B cell (primary cell): ENCODE data around the gene TMEM97. TPM values are rescaled to one million over a fixed set of nuclear protein-coding genes. Genes with fewer than 3 reads are reported as not detected.
"Not testable (repeated sequence)": the region's sequence is repeated elsewhere in the genome, so short reads cannot be mapped to it uniquely, and the experiment has no call there.

Experiments used
- ATAC-seq: fragments of 200-7000 bp; cut with Tn5 transposase; one replicate; pipeline ENCODE4 v1.10.0; 2021; ENCODE audit warnings: low read depth, mild to moderate bottlenecking, moderate number of reproducible peaks, moderate library complexity
- CTCF ChIA-PET: fragments of 350-600 bp; sonication (Branson Sonifier 250); formaldehyde crosslinking; loops from one replicate; lab custom pipeline; 2021; ENCODE audit warnings: antibody characterized with exemption, inconsistent platforms; lab: Charles Lee
- POLR2A ChIA-PET: fragments of 350-600 bp; sonication (Branson Sonifier 250); formaldehyde crosslinking; loops from one replicate; lab custom pipeline; 2021; ENCODE audit warnings: antibody characterized with exemption; lab: Charles Lee
- DNase-seq: peaks from one replicate; pipeline ENCODE4 v3.0.0; 2013
- H2AFZ ChIP-seq: 2 replicates; pipeline ENCODE4 v1.6.1; 2012; ENCODE audit warnings: mild to moderate bottlenecking, low read depth, low read length; ENCODE audit not compliant: insufficient read depth, poor library complexity, severe bottlenecking
- H3K27ac ChIP-seq, 2 donors: 1 replicate in 1 of 2; 2 replicates in 1 of 2; pipeline ENCODE4 v1.5.1; 2012 to 2013; ENCODE audit warnings: low read length in 2 of 2, mild to moderate bottlenecking in 2 of 2, moderate library complexity in 1 of 2
- H3K27me3 ChIP-seq, 4 experiments: fragments of 200-600 bp in 1 of 4; sonication (generic) in 1 of 4; replicated peaks in 1 of 4; 1 replicate in 2 of 4; 2 replicates in 2 of 4; pipeline versions ENCODE4 v1.6.1 to v1.7.0; 2013 to 2016; ENCODE audit warnings: low read length in 3 of 4, mild to moderate bottlenecking in 2 of 4, mixed read lengths in 1 of 4, moderate library complexity in 1 of 4; ENCODE audit not compliant: insufficient read depth in 4 of 4, control insufficient read depth in 3 of 4; ENCODE audit errors: control extremely low read depth in 1 of 4
- H3K36me3 ChIP-seq, 2 experiments: replicated peaks in 1 of 2; 1 replicate in 1 of 2; 2 replicates in 1 of 2; pipeline versions ENCODE4 v1.6.1 to v1.7.1; 2013; ENCODE audit warnings: low read length in 1 of 2; ENCODE audit not compliant: insufficient read depth in 2 of 2, control insufficient read depth in 1 of 2; ENCODE audit errors: control extremely low read depth in 1 of 2, extremely low read depth in 1 of 2
- H3K4me1 ChIP-seq, 2 donors: fragments of 200-600 bp in 1 of 2; sonication (generic) in 1 of 2; 1 replicate in 1 of 2; 2 replicates in 1 of 2; pipeline versions ENCODE4 v1.5.1 to v1.6.1; 2013 to 2017; ENCODE audit warnings: low read length in 2 of 2; ENCODE audit not compliant: control insufficient read depth in 2 of 2, insufficient read depth in 2 of 2
- H3K4me2 ChIP-seq: replicated peaks from 2 replicates; pipeline ENCODE3; 2012; ENCODE audit warnings: mild to moderate bottlenecking, low read depth, low read length; ENCODE audit not compliant: poor library complexity, severe bottlenecking
- H3K4me3 ChIP-seq, 5 experiments: fragments of 200-600 bp in 1 of 5; sonication (generic) in 1 of 5; 1 replicate in 3 of 5; 2 replicates in 2 of 5; pipeline versions ENCODE4 v1.5.1 to v1.7.0; 2011 to 2016; ENCODE audit warnings: low read length in 4 of 5, mild to moderate bottlenecking in 4 of 5, low read depth in 2 of 5, control low read depth in 1 of 5, moderate library complexity in 1 of 5; ENCODE audit not compliant: insufficient read depth in 1 of 5; ENCODE audit errors: control extremely low read depth in 1 of 5, extremely low read depth in 1 of 5
- H3K79me2 ChIP-seq: fragments of 200-600 bp; sonication (generic); one replicate; pipeline ENCODE4 v1.6.0; 2016; ENCODE audit warnings: low read length; ENCODE audit not compliant: control insufficient read depth, insufficient read depth
- H3K9ac ChIP-seq: fragments of 200-600 bp; sonication (generic); 2 replicates; pipeline ENCODE4 v1.6.1; 2017; ENCODE audit warnings: mild to moderate bottlenecking, low read length, moderate library complexity
- H3K9me3 ChIP-seq, 3 donors: one replicate each; pipeline versions ENCODE4 v1.6.1 to v1.7.1; 2013; ENCODE audit warnings: low read length in 2 of 3; ENCODE audit not compliant: control insufficient read depth in 2 of 3, insufficient read depth in 1 of 3; ENCODE audit errors: control extremely low read depth in 1 of 3
- H4K20me1 ChIP-seq: 2 replicates; pipeline ENCODE4 v1.6.0; 2012; ENCODE audit warnings: mild to moderate bottlenecking, low read length; ENCODE audit not compliant: insufficient read depth, control insufficient read depth, poor library complexity, severe bottlenecking
- H3K27ac Mint-ChIP-seq: one replicate; pipeline ENCODE4 v1.8.0; 2021; ENCODE audit warnings: mixed read lengths
- H3K27me3 Mint-ChIP-seq: one replicate; pipeline ENCODE4 v1.8.0; 2021; ENCODE audit warnings: mixed read lengths
- H3K4me1 Mint-ChIP-seq: one replicate; pipeline ENCODE4 v1.8.0; 2021; ENCODE audit warnings: mixed read lengths
- H3K4me3 Mint-ChIP-seq: one replicate; pipeline ENCODE4 v1.8.0; 2021; ENCODE audit warnings: mixed read lengths
- H3K9me3 Mint-ChIP-seq: one replicate; pipeline ENCODE4 v1.8.0; 2022; ENCODE audit warnings: mixed read lengths; ENCODE audit not compliant: insufficient read depth
- CTCF ChIP-seq: fragments of 200-600 bp; IDR thresholded peaks from one replicate; pipeline ENCODE4 v1.8.0; 2022; ENCODE audit warnings: antibody characterized with exemption, mild to moderate bottlenecking
- EZH2 ChIP-seq: IDR thresholded peaks from 2 replicates; pipeline ENCODE4 v1.6.1; 2012; ENCODE audit warnings: borderline replicate concordance, low read depth, mild to moderate bottlenecking, moderate library complexity, low read length; ENCODE audit not compliant: insufficient read depth, poor library complexity, severe bottlenecking
- WGBS: methylation state at CpG from one replicate; pipeline ENCODE4 v1.1.5; 2013; ENCODE audit warnings: missing lambda C conversion rate; ENCODE audit not compliant: insufficient coverage; 5-methylcytosine and 5-hydroxymethylcytosine counted together
- intact Hi-C: fragments of 100-400 bp; cut with micrococcal nuclease; formaldehyde crosslinking; loops from one replicate; pipeline ENCODE4 v1.10.0; 2022
- polyA plus RNA-seq: library from polyadenylated mRNA; depleted of rRNA; stranded (reverse); fragments of >200 nt; gene quantifications from 2 replicates; pipeline ENCODE4 v1.2.3, GENCODE V29; 2012
- total RNA-seq, 2 donors: library from RNA; stranded (reverse); fragments of 120-200 nt in 1 of 2; gene quantifications; 1 replicate in 1 of 2; 2 replicates in 1 of 2; pipeline versions ENCODE4 v1.2.3 to v1.2.4, GENCODE V29; 2013 to 2022

TMEM97 gene
- total and polyA plus RNA-seq, 2 donors (not counting 1 experiment from before 2014, with no cell fraction given): 1.6 to 6.4 TPM

- peaks cover 0 to 4% (median 2%) of the 10 kb centered on the region in 4 experiments for H3K27me3 ChIP-seq
- peaks cover 16 to 19% of the 10 kb centered on the region in 2 donors for H3K4me1 ChIP-seq
- WGBS: 88% methylated on average over 1 of the region's 2 CpGs
- no peak for ATAC-seq
- Mint-ChIP-seq H3K27me3 (peaks cover 5% of the 10 kb centered on the region), H3K27ac (no peak overlapping the region), H3K9me3 (no peaks in the 10 kb centered on the region), H3K4me3 (no peak overlapping the region), H3K4me1 (peaks cover 22% of the 10 kb centered on the region)
- no peaks in the 10 kb centered on the region for H3K36me3 ChIP-seq
- TF ChIP-seq EZH2 (no peak), CTCF (no peak)
- ChIA-PET CTCF (no interaction called here), POLR2A (no interaction called here)
- H3K9ac ChIP-seq: no peak overlapping the region
- intact Hi-C loops: no loop called here
- peaks cover 0 to 4% (median 0%) of the 10 kb centered on the region in 3 donors for H3K9me3 ChIP-seq
- no peak for DNase-seq
- no peaks in the 10 kb centered on the region for H4K20me1 ChIP-seq
- no peak overlapping the region for H3K4me3 ChIP-seq
- no peak overlapping the region for H3K27ac ChIP-seq
- H2AFZ ChIP-seq: no peak overlapping the region
- no peak overlapping the region for H3K4me2 ChIP-seq
- H3K79me2 ChIP-seq: no peaks in the 10 kb centered on the region
Measured at GRCh38 chr17:28290703-28291102, 28.3 kb upstream of the TMEM97 start.

- Histone ChIP-seq H3K36me3 (no peaks in the 10 kb centered on the region), H3K27ac (no peak overlapping the region), H3K4me2 (no peak overlapping the region), H3K4me3 (no peak overlapping the region), H3K4me1 (peaks cover 16 to 19% of the 10 kb centered on the region in 2 donors), H2AFZ (no peak overlapping the region), H3K9ac (no peak overlapping the region), H3K79me2 (no peaks in the 10 kb centered on the region), H3K27me3 (peaks cover 0 to 3% (median 0%) of the 10 kb centered on the region in 4 experiments), H4K20me1 (no peaks in the 10 kb centered on the region), H3K9me3 (peaks cover 0 to 4% (median 0%) of the 10 kb centered on the region in 3 donors)
- CTCF ChIA-PET: no interaction called here
- H3K4me3 Mint-ChIP-seq: no peak overlapping the region
- ATAC-seq: no peak
- WGBS: no CpG with 5 or more reads among the region's 1 CpG
- TF ChIP-seq CTCF: no peak
- DNase-seq: no peak
- no peak overlapping the region for H3K27ac Mint-ChIP-seq
- POLR2A ChIA-PET: no interaction called here
- H3K27me3 Mint-ChIP-seq: peaks cover 4% of the 10 kb centered on the region
- no peaks in the 10 kb centered on the region for H3K9me3 Mint-ChIP-seq
- peaks cover 23% of the 10 kb centered on the region for H3K4me1 Mint-ChIP-seq
- intact Hi-C loops: no loop called here
Measured at GRCh38 chr17:28291780-28292330, 27.1 kb upstream of the TMEM97 start.

GRCh38 chr17:28292878-28293277 is 26.1 kb upstream of the TMEM97 start:
- H3K9me3 ChIP-seq, H3K27ac Mint-ChIP-seq, H3K27ac ChIP-seq, H3K9me3 Mint-ChIP-seq, H3K4me2 ChIP-seq, H3K79me2 ChIP-seq, H3K36me3 ChIP-seq, CTCF ChIA-PET, POLR2A ChIA-PET, H4K20me1 ChIP-seq, DNase-seq, H3K4me3 ChIP-seq, ATAC-seq, intact Hi-C loops, H3K4me3 Mint-ChIP-seq, H3K9ac ChIP-seq, H3K27me3 ChIP-seq, H2AFZ ChIP-seq, H3K27me3 Mint-ChIP-seq: not testable (repeated sequence)
- H3K4me1 Mint-ChIP-seq: peaks cover 23% of the 10 kb centered on the region
- 90% methylated on average over 2 of the region's 12 CpGs for WGBS
- peaks cover 16 to 19% of the 10 kb centered on the region in 2 donors for H3K4me1 ChIP-seq
